Thyroid gland (tissue), 4 donors: ENCODE results near the gene CHST4.

Experiments
- CTCF ChIP-seq, 6 experiments: fragments of 200-600 bp in 3 of 6; fragments of 450-650 bp in 3 of 6; sonication (generic) in 3 of 6; IDR thresholded peaks; one replicate each; pipeline ENCODE4 v1.5.1; 2016 to 2019; ENCODE audit warnings: antibody characterized with exemption in 6 of 6, mild to moderate bottlenecking in 2 of 6, inconsistent platforms in 1 of 6, moderate library complexity in 1 of 6
- POLR2A ChIP-seq, 2 donors: fragments of 450-650 bp; IDR thresholded peaks; one replicate each; pipeline ENCODE4 v1.6.1; 2017; ENCODE audit warnings: antibody characterized with exemption in 2 of 2, mild to moderate bottlenecking in 2 of 2, moderate library complexity in 1 of 2

GRCh38 chr16:71565812-71566700, 39.8 kb downstream of the CHST4 start:
- TF ChIP-seq POLR2A (IDR thresholded peaks at IDR 0.05) (no peak), CTCF (IDR thresholded peaks at IDR 0.05) (no peak)
